ENCODE results near the gene C15orf40. TPM values are rescaled to one million over a fixed set of nuclear protein-coding genes. Genes with fewer than 3 reads are reported as not detected.

C15orf40 gene
- polyA plus RNA-seq, 1 experiment = 17.9 TPM

DNA sequence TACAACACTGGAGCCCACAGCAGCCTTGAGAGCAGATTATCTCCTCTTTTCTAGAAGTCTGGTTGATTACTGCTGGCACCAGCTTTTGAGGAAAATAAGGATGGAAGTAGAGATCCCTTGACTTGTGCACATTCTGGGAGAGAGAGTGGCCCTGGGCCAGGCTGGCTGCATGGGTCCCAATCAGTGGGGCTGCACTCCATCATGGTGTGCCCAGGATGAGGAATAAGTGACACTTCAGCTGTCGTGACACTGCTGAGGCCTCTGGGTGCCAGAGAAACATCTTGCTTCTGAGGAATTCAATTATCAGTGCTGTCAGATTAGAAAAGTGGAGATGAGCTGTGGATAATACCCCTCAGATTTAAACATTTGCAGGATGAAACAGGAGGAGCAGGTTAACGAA lies 16.4 kb downstream of the C15orf40 start:
- CTCF ChIA-PET = interaction anchor here (1.7 kb wide), 1 partner anchor 10 kb away, joined by 3 read pairs; no protein-coding TSS in a partner anchor
- Histone ChIP-seq H3K36me3 (ENCODE audit: control insufficient read depth, insufficient read depth, low read length) (0 out of 2 replicates have a peak, but pooled peaks cover 1% of the 10 kb centered on the region), H3K4me3 (ENCODE audit: low read depth, low read length) (no peak overlapping the region), H3K27me3 (ENCODE audit: control insufficient read depth, insufficient read depth, low read length) (no peaks in the 10 kb centered on the region)
- TF ChIP-seq, protein P1, sequence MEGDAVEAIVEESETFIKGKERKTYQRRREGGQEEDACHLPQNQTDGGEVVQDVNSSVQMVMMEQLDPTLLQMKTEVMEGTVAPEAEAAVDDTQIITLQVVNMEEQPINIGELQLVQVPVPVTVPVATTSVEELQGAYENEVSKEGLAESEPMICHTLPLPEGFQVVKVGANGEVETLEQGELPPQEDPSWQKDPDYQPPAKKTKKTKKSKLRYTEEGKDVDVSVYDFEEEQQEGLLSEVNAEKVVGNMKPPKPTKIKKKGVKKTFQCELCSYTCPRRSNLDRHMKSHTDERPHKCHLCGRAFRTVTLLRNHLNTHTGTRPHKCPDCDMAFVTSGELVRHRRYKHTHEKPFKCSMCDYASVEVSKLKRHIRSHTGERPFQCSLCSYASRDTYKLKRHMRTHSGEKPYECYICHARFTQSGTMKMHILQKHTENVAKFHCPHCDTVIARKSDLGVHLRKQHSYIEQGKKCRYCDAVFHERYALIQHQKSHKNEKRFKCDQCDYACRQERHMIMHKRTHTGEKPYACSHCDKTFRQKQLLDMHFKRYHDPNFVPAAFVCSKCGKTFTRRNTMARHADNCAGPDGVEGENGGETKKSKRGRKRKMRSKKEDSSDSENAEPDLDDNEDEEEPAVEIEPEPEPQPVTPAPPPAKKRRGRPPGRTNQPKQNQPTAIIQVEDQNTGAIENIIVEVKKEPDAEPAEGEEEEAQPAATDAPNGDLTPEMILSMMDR (IDR thresholded peaks at IDR 0.05; ENCODE audit: insufficient read depth, low read depth, low read length) = no peak
- DNase-seq (ENCODE audit: low read depth) = no peak
- POLR2A ChIA-PET = no interaction called here

DNA sequence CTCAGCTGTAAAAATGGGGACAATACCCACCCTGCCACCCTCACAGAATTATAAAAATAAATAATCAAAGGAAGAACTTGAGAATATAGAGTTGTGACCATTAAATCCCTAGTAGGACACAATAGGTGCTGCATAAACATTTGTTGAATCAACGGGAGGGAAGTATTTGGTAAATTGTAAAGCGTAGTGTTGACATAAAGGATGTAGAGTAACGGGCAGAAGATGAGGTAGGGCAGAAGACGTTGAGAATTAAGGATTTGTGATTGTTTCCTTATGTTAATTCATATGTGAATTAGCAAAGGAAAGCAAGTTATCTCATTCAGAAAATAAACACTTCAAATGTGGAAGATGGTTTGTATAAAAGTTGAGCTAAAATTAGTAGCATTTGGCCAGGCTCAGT lies 18.3 kb downstream of the C15orf40 start:
- no peak for DNase-seq (ENCODE audit: low read depth)
- POLR2A ChIA-PET = no interaction called here
- no peaks in the 10 kb centered on the region for H3K27me3 ChIP-seq (ENCODE audit: control insufficient read depth, insufficient read depth, low read length)
- CTCF ChIA-PET = interaction anchor here (0.7 to 2.1 kb wide), 4 partner anchors 18 to 462 kb away, joined by 3 to 7 read pairs (median 3); partner anchors contain the start of gene C15orf40
- TF ChIP-seq, protein P1 (IDR thresholded peaks at IDR 0.05; ENCODE audit: insufficient read depth, low read depth, low read length) = no peak
- no peak overlapping the region for H3K4me3 ChIP-seq (ENCODE audit: low read depth, low read length)
- 0 out of 2 replicates have a peak, but pooled peaks cover 1% of the 10 kb centered on the region for H3K36me3 ChIP-seq (ENCODE audit: control insufficient read depth, insufficient read depth, low read length)

DNA sequence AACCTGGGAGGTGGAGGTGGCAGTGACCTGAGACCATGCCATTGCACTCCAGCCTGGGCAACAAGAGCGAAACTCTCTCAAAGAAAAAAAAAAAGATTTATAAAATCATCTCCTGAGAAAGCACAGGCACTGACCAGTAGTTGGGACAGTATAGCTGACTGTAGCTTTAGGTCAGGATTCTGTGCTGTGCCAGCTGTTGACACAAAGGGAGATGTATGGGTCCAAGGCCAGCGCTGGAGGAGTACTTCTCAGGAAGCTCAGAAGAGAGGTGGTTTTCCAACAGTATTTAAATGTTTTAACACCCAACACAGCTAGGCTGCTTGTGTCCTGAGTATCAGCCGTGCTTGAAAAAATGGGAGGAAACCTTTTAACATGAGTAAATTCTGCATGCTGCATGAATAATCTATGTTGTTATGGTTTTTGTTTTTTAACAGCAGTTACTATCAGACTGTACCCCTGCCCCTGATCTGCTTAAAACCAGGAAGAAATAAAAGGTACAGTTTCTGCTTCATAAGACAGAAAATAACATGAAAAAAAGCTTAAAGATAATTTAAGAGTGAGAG lies 18.9 kb downstream of the C15orf40 start:
- CTCF ChIA-PET = interaction anchor here (0.7 to 2.1 kb wide), 4 partner anchors 18 to 462 kb away, joined by 3 to 7 read pairs (median 3); partner anchors contain the start of gene C15orf40

DNA sequence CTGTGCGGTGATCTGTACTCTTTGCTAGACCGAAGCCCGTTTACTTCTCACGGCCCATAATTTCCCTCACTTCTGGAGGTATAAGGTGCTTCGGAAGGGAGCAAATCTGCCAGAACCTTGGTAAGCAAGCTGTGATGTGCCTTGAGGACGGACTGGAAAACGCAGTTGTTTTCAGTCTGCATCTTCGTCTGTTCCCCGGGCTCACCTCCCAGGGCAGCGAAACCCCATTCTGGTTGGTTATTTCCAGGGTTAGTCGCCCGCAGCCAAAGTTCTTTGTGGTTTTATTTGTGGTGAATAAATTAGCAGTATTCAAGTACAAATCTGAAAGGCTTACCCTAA lies 25.0 kb downstream of the C15orf40 start:
- TF ChIP-seq, protein P1 (IDR thresholded peaks at IDR 0.05; ENCODE audit: insufficient read depth, low read depth, low read length) = no peak
- Histone ChIP-seq H3K27me3 (ENCODE audit: control insufficient read depth, insufficient read depth, low read length) (no peaks in the 10 kb centered on the region), H3K36me3 (ENCODE audit: control insufficient read depth, insufficient read depth, low read length) (0 out of 2 replicates have a peak, but pooled peaks cover under 1% of the 10 kb centered on the region), H3K4me3 (ENCODE audit: low read depth, low read length) (peak overlapping the region; percentile 83)
- CTCF ChIA-PET = interaction anchor here (0.9 to 1.7 kb wide), 2 partner anchors 13 to 455 kb away, joined by 3 to 6 read pairs; no protein-coding TSS in a partner anchor
- POLR2A ChIA-PET = interaction anchor here (0.6 kb wide), 1 partner anchor 256 kb away, joined by 3 read pairs; no protein-coding TSS in a partner anchor
- no peak for DNase-seq (ENCODE audit: low read depth)

More for the DNA sequence above, 18.9 kb downstream of the C15orf40 start:
- H3K27me3 ChIP-seq (ENCODE audit: control insufficient read depth, insufficient read depth, low read length) = no peaks in the 10 kb centered on the region
- H3K36me3 ChIP-seq (ENCODE audit: control insufficient read depth, insufficient read depth, low read length) = 0 out of 2 replicates have a peak, but pooled peaks cover 1% of the 10 kb centered on the region
- no peak overlapping the region for H3K4me3 ChIP-seq (ENCODE audit: low read depth, low read length)
- POLR2A ChIA-PET = no interaction called here
- TF ChIP-seq, protein P1 (IDR thresholded peaks at IDR 0.05; ENCODE audit: insufficient read depth, low read depth, low read length) = no peak
- no peak for DNase-seq (ENCODE audit: low read depth)

- POLR2A ChIA-PET = interaction anchor here (0.6 kb wide), 1 partner anchor 256 kb away, joined by 3 read pairs; no protein-coding TSS in a partner anchor
- Histone ChIP-seq H3K4me3 (ENCODE audit: low read depth, low read length) (peak within 1 kb of the TSS; percentile 83), H3K27me3 (ENCODE audit: control insufficient read depth, insufficient read depth, low read length) (no peaks in the 10 kb centered on the region), H3K36me3 (ENCODE audit: control insufficient read depth, insufficient read depth, low read length) (no peaks in the 10 kb centered on the region)
- TF ChIP-seq, protein P1 (IDR thresholded peaks at IDR 0.05; ENCODE audit: insufficient read depth, low read depth, low read length) = no peak
- CTCF ChIA-PET = interaction anchor here (0.9 to 1.7 kb wide), 2 partner anchors 14 to 455 kb away, joined by 3 to 6 read pairs; no protein-coding TSS in a partner anchor
- peak; percentile 66 for DNase-seq (ENCODE audit: low read depth)
These were observed 25.6 kb downstream of the C15orf40 start, which contains the start of gene RAMAC for GRCh38 chr15:82985688-82986441. Gene RAMAC (plus strand): TSS chr15:82986210. CDS start chr15:82989019, 2,809 bp downstream.

All from BJ (cell line).